OCI-LY7 (cell line): ENCODE results near the gene ESRRG. TPM values are rescaled to one million over a fixed set of nuclear protein-coding genes. Genes with fewer than 3 reads are reported as not detected.

Source experiments
- BruUV-seq: library from RNA; stranded (reverse); fragments of 400-500 nt; replicated peaks from 2 replicates; lab custom pipeline; 2021; lab: Mats Ljungman, UMichigan
- CTCF ChIA-PET: fragments of 300-600 bp; sonication (Branson Sonifier 250); formaldehyde crosslinking; loops from one replicate; lab custom pipeline; 2022; ENCODE audit warnings: antibody characterized with exemption; ENCODE audit not compliant: unreplicated experiment; lab: Charles Lee
- POLR2A ChIA-PET: fragments of 300-600 bp; sonication (Branson Sonifier 250); formaldehyde crosslinking; loops from one replicate; lab custom pipeline; 2022; ENCODE audit warnings: antibody characterized with exemption; lab: Charles Lee
- DNase-seq: peaks from one replicate; pipeline ENCODE4 v3.0.0-alpha.2; 2015; ENCODE audit warnings: low spot score
- H2AFZ ChIP-seq: fragments of 200-600 bp; sonication (generic), shearing (Covaris generic); 2 replicates; pipeline ENCODE4 v1.6.1; 2014; ENCODE audit warnings: mild to moderate bottlenecking, antibody characterized with exemption, low read length, moderate library complexity
- H3K27ac ChIP-seq: fragments of 200-600 bp; sonication (generic); 2 replicates; pipeline ENCODE4 v1.5.1; 2014; ENCODE audit warnings: mixed run types, low read depth, mild to moderate bottlenecking, moderate library complexity, low read length, inconsistent platforms; ENCODE audit not compliant: poor library complexity, severe bottlenecking
- H3K36me3 ChIP-seq: fragments of 200-600 bp; sonication (generic); 2 replicates; pipeline ENCODE4 v1.6.1; 2014; ENCODE audit warnings: mild to moderate bottlenecking, antibody characterized with exemption, low read length, moderate library complexity, mixed read lengths; ENCODE audit not compliant: insufficient read depth
- H3K4me1 ChIP-seq: fragments of 200-600 bp; sonication (generic); 2 replicates; pipeline ENCODE4 v1.5.1; 2014; ENCODE audit warnings: mild to moderate bottlenecking, low read length; ENCODE audit not compliant: insufficient read depth, poor library complexity, severe bottlenecking
- H3K4me2 ChIP-seq: fragments of 200-600 bp; sonication (generic); 2 replicates; pipeline ENCODE4 v1.6.1; 2014; ENCODE audit warnings: mild to moderate bottlenecking, low read length
- H3K4me3 ChIP-seq: fragments of 200-600 bp; sonication (generic); 2 replicates; pipeline ENCODE4 v1.5.1; 2014; ENCODE audit warnings: mild to moderate bottlenecking, low read depth, low read length; ENCODE audit not compliant: poor library complexity, severe bottlenecking
- H3K79me2 ChIP-seq: fragments of 200-600 bp; sonication (generic); 2 replicates; pipeline ENCODE4 v1.6.1; 2016; ENCODE audit warnings: low read depth, mild to moderate bottlenecking, low read length, moderate library complexity, mixed read lengths; ENCODE audit not compliant: insufficient read depth
- H3K9me2 ChIP-seq: fragments of 200-600 bp; sonication (generic); 2 replicates; pipeline ENCODE4 v1.6.1; 2016; ENCODE audit warnings: mild to moderate bottlenecking, low read length, mixed read lengths; ENCODE audit not compliant: insufficient read depth
- H3K9me3 ChIP-seq: fragments of 200-600 bp; sonication (generic); 2 replicates; pipeline ENCODE4 v1.6.1; 2014; ENCODE audit warnings: mild to moderate bottlenecking, mixed run types, low read length, mixed read lengths
- H4K20me1 ChIP-seq: fragments of 200-600 bp; sonication (generic); 2 replicates; pipeline ENCODE4 v1.6.1; 2014; ENCODE audit warnings: mild to moderate bottlenecking, antibody characterized with exemption, low read length, moderate library complexity, mixed read lengths; ENCODE audit not compliant: insufficient read depth
- EZH2phosphoT487 ChIP-seq: fragments of 200-600 bp; sonication (generic); IDR thresholded peaks from 2 replicates; pipeline ENCODE4 v1.6.1; 2018; ENCODE audit warnings: low read depth, borderline replicate concordance, mild to moderate bottlenecking, mixed run types, antibody characterized with exemption, low read length, moderate library complexity, mixed read lengths
- intact Hi-C: fragments of 100-400 bp; cut with micrococcal nuclease; formaldehyde crosslinking; loops from one replicate; pipeline ENCODE4 v1.10.0; 2022; ENCODE audit not compliant: unreplicated experiment
- total RNA-seq, 2 experiments: library from RNA; depleted of rRNA in 1 of 2; stranded (reverse); fragments of >200 nt in 1 of 2; shearing (Covaris generic) in 1 of 2; gene quantifications; 2 replicates each; pipeline ENCODE4 v1.2.3, GENCODE V29; 2014 to 2022
- TF ChIP-seq, protein P1 (sequence below): fragments of 200-600 bp; sonication (generic); conservative IDR thresholded peaks from 2 replicates; pipeline ENCODE4 v1.5.1; 2014; ENCODE audit warnings: mild to moderate bottlenecking, antibody characterized with exemption, low read length, moderate library complexity, mixed read lengths

The ESRRG gene
- total RNA-seq, 2 experiments from 2014 or later = not detected

DNA sequence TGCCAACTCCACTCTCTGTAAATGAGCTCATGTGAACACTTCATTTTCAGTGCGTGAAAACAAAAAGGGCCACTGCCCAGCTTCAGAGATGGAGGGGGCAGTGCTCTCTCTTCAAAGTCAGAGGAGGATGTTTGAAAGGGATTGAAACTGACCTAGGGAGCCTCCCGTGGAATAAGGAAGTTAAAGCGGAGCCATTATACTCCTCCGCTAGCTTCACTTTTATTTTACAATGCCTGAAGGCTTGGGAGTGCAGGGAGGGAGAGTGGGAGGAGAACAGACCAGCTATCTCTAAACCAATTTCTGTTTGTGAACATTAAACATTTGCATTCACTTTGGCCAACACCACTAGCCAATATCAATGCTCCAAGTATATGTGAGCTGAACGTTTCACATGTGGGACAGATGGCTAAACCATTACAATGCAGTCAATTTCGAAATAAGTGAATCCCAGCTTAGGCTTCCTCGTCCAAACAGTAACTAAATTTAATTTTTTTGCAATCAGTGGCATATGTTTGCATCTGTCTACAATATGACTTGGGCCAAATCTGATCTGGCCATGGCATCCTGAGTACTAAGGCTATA, 126.9 kb downstream of the ESRRG start:
- ChIA-PET CTCF (interaction anchor here (0.9 kb wide), 1 partner anchor 37 kb away, joined by 3 read pairs; no protein-coding TSS in a partner anchor), POLR2A (interaction anchor here (1.6 kb wide), 1 partner anchor 14 kb away, joined by 3 read pairs; no protein-coding TSS in a partner anchor)
- Histone ChIP-seq H2AFZ (no peak overlapping the region), H3K4me2 (no peak overlapping the region), H3K9me2 (no peaks in the 10 kb centered on the region), H3K36me3 (no peaks in the 10 kb centered on the region), H3K79me2 (no peaks in the 10 kb centered on the region), H3K9me3 (no peaks in the 10 kb centered on the region), H3K4me1 (no peaks in the 10 kb centered on the region), H4K20me1 (no peaks in the 10 kb centered on the region), H3K4me3 (no peak overlapping the region), H3K27ac (no peak overlapping the region)
- no TSS peak for BruUV-seq
- no peak for DNase-seq
- no peak for TF ChIP-seq EZH2phosphoT487
- TF ChIP-seq, protein P1, sequence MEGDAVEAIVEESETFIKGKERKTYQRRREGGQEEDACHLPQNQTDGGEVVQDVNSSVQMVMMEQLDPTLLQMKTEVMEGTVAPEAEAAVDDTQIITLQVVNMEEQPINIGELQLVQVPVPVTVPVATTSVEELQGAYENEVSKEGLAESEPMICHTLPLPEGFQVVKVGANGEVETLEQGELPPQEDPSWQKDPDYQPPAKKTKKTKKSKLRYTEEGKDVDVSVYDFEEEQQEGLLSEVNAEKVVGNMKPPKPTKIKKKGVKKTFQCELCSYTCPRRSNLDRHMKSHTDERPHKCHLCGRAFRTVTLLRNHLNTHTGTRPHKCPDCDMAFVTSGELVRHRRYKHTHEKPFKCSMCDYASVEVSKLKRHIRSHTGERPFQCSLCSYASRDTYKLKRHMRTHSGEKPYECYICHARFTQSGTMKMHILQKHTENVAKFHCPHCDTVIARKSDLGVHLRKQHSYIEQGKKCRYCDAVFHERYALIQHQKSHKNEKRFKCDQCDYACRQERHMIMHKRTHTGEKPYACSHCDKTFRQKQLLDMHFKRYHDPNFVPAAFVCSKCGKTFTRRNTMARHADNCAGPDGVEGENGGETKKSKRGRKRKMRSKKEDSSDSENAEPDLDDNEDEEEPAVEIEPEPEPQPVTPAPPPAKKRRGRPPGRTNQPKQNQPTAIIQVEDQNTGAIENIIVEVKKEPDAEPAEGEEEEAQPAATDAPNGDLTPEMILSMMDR = no peak
- intact Hi-C loops = no loop called here

DNA sequence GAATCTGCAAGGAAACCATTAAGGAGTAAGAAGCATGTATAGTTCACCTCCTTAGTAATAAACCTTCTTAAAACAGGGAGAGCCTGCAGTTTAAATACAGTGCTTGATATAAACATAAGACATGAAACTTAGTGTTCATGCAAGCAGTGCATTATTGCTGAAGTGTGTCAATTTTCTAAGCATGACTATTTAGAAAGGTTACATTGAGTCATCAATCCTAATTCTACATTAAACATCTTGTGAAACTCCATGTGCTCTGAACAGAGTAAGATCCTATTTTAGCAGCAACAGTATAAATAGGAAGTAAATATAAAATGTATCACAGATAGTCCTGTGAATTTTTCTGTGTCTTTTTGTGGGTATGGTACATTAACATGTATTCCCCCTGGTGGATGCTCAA, 135.5 kb downstream of the ESRRG start:
- H3K9me3 ChIP-seq = no peaks in the 10 kb centered on the region
- H2AFZ ChIP-seq = no peak overlapping the region
- H3K79me2 ChIP-seq = no peaks in the 10 kb centered on the region
- no peak for DNase-seq
- no peaks in the 10 kb centered on the region for H3K36me3 ChIP-seq
- POLR2A ChIA-PET = no interaction called here
- H3K4me1 ChIP-seq = no peaks in the 10 kb centered on the region
- H3K4me2 ChIP-seq = no peak overlapping the region
- no peaks in the 10 kb centered on the region for H3K9me2 ChIP-seq
- H4K20me1 ChIP-seq = no peaks in the 10 kb centered on the region
- intact Hi-C loops = no loop called here
- H3K27ac ChIP-seq = no peak overlapping the region
- no TSS peak for BruUV-seq
- CTCF ChIA-PET = no interaction called here
- TF ChIP-seq, protein P1 = no peak
- TF ChIP-seq EZH2phosphoT487 = no peak
- no peak overlapping the region for H3K4me3 ChIP-seq

GRCh38 chr1:216582151-216582550, 141.1 kb downstream of the ESRRG start:
- no peaks in the 10 kb centered on the region for H3K9me2 ChIP-seq
- TF ChIP-seq, protein P1 = no peak
- no peak for TF ChIP-seq EZH2phosphoT487
- CTCF ChIA-PET = interaction anchor here (0.6 kb wide), 1 partner anchor 9 kb away, joined by 3 read pairs; no protein-coding TSS in a partner anchor

More at GRCh38 chr1:216582151-216582550, 141.1 kb downstream of the ESRRG start:
- Histone ChIP-seq H3K36me3 (no peaks in the 10 kb centered on the region), H2AFZ (no peak overlapping the region), H3K4me3 (no peak overlapping the region), H3K9me3 (no peaks in the 10 kb centered on the region), H3K4me2 (no peak overlapping the region), H3K4me1 (no peaks in the 10 kb centered on the region), H4K20me1 (no peaks in the 10 kb centered on the region), H3K79me2 (no peaks in the 10 kb centered on the region), H3K27ac (no peak overlapping the region)
- intact Hi-C loops = no loop called here
- POLR2A ChIA-PET = no interaction called here
- no peak for DNase-seq
- BruUV-seq = no TSS peak
